GM18508 (cell line): Measurements from ENCODE around the gene CYBRD1.
"Not testable (repeated sequence)": the region's sequence is repeated elsewhere in the genome, so short reads cannot be mapped to it uniquely, and the experiment has no call there.

Experiments
- ATAC-seq: cut with Tn5 transposase; IDR thresholded peaks from one replicate; pipeline ENCODE4 v1.9.1; 2021; ENCODE audit warnings: moderate number of reproducible peaks; ENCODE audit not compliant: insufficient read depth, unreplicated experiment

Gene CYBRD1

DNA sequence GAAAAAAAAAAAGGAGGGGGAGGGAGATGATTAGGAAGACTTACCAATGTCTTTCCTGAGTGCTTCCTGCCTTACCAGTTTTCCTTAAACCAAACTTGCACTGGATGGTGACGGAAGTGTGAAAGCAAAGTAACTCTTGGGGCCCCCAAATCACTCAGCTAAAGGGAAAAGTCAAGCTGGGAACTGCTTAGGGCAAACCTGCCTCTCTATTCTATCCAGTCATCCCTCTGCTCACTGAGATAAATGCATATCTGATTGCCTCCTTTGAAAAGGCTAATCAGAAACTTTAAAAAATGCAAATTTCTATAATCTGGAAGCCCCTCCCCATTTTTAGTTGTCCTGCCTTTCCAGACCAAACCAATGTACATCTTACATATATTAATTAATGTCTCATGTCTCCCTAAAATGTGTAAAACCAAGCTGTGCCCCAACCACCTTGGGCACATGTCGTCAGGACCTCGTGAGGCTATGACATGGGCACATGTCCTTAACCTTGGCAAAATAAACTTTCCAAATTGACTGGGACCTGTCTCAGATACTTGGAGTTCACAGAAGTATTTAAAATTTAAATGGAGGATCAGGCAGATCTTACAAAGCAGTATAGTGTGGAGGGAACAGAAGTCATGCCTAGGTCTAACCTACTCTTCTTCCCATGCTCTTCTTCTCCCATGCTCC is 7.2 kb upstream of the CYBRD1 start:
- no peak for ATAC-seq

DNA sequence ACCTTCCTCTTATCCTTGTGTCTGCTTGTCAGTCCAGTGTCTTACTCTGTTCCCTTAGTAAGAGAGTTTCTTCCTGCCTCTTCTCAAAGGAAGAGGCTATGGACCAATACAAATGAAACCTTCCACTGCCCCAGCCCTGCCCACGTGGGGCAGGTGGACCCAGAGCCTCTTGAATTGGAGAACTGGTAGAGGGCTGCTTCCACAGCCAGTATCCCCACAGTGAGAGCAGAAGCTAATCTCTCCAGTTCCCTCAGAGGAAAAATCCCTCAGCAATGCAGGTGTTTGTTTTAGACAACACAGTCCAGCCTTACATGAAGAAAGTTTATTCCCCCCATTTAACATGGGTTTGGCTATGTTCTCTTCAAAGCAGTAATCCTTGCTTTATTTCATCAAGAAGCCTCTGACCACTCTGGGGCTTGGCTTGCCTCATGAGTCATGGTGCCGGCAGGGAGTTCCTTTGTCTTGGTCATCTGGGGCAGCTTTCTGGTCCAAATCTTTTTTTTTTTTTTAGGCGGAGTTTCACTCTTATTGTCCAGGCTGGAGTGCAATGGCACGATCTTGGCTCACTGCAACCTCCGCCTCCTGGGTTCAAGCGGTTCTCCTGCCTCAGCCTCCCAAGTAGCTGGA is 6.5 kb upstream of the CYBRD1 start:
- ATAC-seq, result no peak

DNA sequence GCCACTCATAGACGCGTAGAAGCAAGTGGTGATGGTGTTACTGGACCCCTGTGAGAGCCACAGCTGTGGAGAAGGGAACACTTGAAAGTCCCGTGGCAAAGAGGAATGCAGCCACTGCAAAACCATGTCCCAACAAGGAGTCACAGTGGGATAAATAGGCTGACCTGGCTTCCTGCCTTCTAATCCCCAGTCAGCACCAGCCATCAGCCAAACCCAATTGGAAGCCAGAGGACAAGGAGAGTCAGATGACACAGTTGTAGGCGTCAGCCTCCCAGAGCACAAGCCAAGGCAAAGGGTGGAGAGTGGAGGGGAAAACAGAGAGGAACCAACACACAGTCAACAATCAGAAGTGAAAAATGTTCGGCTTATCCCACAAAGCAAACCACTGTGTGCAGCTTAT is 5.5 kb upstream of the CYBRD1 start:
- ATAC-seq, result no peak

DNA sequence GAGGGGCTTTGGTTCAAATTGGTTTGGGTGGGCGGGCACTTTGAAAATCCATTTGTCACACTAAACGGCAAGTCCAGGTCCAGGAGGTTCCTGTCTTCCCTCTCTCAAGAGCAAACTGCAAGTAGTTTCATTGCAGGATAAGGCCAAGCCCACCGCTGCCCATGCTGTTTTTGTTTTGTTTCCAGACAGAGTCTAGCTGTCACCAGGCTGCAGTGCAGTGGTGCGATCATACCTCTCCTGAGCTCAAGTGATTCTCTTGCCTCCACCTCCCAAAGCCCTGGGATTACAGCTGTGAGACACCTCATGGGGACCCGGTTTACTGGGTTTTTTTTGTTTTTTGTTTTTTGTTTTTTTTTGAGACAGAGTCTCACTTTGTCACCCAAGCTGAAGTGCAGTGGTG is 1.8 kb upstream of the CYBRD1 start:
- ATAC-seq, result no peak

DNA sequence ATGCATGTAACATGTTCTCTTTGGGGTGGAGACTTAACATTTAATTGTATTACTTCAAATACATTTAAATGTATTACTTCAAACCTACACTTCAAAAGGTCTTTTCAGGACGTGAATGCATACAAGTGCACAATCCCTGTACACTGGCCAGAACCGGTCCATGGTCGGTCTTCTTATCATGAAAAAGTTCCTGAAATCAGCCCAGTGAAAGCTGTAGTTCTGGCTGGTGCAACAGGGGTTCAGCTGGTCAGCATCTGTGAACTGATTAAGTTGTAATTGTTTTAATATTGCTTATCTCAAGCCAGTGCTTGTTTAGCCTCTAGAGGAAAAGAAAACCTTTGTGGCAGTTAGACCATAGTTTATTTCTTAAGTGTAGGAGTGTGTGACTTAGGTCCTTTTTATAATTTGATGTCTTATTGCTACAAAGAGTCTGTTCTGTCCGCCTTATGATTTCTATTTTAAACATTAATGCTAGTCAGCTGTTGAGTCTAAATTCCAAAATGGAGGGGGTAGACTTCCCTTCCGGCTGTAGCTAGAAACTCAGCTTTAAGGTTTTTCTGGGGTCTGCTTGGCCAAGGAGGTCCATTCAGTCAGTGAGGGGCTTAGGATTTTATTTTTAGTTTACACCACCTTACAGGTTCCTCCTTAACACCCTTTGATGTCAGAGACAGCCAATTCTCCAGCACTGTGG is 768 bp upstream of the CYBRD1 start:
- ATAC-seq, result no peak

DNA sequence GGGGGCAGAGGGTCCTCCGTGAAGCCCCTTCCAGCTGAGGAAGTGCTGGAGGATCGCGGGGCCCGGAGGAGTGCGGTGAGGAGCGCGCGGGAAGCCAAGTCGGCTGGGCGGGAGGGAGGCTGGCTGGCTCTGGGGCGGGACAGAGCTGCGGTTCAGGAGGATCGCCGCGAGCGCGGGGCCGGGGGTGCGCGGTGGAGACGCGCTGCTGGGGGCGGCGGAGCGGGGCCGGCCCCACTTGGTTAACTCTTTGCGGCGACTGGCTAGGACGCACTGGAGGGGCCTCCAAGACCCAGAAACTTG is 464 bp downstream of the CYBRD1 start:
- no peak for ATAC-seq

DNA sequence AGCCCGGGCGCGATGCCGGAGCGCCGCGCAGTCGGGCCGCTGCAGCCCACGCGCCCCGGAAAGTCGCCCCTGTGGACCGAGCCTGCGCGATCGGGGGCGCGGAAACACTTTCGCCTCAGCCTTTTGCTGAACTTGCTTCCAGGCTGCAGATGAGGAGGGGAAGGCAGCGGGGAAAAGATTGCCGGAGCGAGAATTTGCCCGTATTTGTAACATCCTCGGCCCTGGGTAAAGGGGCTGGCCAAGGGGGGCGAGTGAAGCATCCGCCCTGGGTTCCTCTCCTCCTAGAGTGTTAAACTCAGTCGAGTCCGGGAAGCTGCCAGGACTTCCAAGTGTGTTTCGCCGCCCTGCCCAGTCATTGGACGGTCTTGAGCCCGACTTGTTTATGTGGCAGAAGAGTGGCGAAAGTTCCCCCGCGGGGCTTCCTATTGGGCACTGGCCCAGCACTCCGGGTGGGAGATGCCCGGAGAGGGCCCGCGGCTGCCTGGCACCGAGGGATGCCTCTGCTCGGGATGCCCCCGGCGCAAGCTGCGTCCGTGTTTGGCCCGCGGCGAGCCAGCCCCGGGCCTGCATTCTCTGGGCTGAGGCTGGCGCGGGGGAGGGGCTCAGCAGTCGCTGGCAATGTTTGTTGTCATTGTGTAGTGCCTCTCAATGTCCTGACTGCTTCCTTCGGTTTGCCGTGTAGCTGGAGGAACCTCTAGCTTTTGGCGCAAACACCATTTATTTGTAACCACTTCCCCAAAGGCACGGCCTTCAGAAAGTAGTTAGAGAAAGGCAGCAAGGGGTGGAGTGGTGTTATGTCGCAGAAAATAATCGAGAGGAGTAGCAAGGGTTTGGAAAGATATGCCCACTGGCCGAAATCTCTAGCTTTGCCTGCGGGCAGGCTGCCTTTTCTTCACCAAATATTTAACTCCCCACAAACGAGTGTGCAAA is 1.1 kb downstream of the CYBRD1 start:
- ATAC-seq, result no peak

DNA sequence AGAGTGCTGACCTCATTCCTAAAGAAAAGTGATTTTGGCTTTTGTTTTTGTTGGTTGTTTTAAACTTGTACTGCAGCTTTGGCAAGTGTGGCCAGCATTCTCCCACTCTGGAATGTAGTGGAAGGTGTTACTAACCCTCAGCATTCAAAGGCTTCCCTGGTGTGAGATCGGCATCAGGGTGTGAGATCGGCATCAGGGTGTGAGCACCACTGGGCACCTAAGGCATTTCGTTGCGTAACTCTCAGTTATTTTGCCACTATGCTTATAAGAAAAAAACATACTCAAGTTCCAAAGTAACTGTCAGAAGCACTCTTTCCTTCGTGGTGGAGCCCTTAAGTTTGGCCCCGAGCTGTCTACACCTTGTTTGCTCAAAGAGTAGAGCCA is 1.7 kb downstream of the CYBRD1 start:
- no peak for ATAC-seq

DNA sequence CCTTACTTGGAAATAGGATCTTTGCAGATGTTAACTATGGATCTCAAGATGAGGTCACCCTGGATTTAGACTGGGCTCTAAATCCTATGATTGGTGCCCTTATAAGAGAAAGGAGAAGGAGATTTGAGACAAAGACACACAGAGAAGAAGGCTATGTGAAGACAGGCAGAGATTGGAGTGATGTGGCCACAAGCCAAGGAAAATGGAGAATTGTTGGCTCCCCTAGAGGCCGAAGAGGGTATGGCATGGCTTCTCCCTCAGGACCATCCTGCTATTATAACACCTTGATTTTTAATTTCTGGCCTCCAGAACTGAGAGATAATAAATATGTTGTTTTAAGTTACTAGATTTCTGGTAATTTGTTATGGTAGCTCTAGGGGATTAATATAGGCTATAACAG is 7.6 kb downstream of the CYBRD1 start:
- no peak for ATAC-seq

DNA sequence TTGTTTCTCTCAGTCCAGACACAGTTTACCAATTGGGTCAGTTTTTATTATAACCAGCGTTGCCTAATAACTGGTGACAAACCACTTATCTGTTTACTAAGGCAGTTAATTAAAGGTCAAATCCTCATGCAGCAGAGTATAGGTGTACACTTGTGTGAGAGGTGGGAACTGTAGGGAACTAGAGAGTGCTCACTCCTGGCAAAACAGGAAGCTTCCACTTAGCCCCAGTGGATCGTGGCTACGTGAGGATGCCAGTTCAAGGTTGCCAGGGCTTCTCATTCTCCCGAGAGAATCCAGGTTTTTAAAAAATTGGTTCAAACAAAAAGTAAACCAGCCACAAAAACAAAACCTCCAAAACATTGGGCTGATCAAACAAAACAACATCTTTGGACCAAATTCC is 8.1 kb downstream of the CYBRD1 start:
- ATAC-seq, result no peak

DNA sequence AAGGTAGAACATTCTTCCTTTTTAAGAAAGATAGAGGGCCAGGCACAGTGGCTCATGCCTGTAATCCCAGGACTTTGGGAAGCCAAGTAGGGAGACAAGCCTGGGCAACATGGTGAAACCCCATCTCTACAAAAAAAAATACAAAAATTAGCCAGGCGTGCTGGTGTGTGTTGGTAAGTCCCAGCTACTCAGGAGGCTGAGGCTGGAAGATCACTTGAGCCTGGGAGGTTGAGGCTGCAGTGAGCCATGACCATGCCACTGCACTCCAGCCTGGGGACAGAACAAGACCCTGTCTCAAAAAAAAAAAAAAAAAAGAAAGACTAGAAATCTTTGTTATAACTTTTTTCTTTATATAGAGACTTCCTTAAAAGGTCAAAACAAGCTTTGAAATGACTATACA is 8.6 kb downstream of the CYBRD1 start:
- not testable (repeated sequence) for ATAC-seq

DNA sequence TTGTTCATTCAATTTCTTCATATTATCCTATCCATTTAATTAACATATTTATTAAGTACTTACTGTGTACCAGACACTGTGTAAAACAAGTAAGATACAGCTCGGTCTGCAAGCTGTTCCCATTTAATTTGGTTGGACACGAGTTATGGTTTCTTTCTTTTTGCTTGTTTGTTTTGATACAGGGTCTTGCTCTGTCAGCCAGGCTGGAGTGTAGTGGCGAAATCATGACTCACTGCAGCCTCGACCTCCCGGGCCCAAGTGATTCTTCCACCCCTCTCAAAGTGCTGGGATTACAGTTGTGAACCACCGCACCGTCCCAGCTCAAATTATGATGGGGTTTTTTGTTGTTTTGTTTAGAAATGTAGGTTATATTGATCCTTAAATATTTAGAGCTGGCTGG is 9.0 kb downstream of the CYBRD1 start:
- ATAC-seq, result no peak

DNA sequence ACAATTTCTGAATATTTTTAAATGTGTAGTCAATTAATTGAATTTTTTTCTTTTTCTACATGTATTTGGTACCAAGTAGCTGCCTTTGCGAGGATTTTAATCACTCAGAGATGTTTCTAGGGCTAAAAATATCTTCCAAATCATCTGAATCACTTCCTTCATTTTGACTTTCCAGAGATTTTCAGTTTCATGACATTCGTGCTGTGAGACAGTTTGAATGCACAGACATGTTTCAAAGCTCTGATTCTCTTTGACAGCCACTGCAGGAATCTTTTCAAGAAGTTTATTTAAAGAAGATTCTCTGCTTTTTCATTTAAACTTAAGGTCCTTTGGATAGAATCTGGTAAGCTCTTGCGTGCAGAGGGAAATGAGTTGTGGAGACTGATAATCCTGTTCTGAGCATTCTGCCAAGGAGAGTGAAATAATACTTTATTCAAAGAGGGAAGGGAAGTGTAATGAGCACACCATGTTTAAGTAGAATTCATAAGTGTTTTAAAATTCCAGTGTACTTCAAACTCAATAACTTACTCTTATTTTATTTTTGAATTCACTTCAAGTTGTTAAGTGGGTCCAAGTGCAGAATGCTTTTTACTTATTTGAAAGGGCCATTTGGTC is 9.7 kb downstream of the CYBRD1 start:
- ATAC-seq, result no peak

DNA sequence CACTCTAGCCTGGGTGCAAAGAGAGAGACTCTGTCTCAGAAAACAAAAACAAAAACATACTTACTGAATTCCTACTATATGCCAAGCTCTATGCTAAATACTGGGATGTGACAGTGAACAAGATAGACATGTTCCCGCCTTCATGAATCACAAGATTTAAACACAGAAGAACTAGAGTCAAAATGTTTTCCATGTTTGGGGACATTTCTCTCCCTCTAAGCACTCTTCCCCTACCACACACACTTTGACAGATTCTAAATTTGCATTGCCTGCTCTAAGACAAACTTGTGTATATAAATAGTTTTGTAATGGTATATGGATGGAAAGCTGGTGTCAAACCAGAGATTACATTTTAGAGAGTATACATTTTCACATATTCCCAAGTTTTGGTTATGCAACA is 11.1 kb downstream of the CYBRD1 start:
- ATAC-seq, result no peak

DNA sequence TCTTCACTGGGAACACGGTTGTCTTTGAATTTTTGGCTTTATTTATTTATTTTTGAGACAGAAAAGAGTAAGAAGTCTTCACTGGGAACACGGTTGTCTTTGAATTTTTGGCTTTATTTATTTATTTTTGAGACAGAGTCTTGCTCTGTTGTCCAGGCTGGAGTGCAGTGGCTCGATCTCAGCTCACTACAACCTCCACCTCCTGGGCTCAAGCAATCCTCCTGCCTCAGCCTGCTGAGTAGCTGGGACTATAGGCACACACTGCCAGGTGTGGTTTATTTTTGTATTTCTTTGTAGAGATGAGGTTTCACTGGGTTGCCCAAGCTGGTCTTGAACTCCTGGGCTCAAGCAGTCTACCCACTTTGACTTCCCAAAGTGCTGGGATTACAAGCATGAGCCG is 13.3 kb downstream of the CYBRD1 start:
- ATAC-seq, result not testable (repeated sequence)

DNA sequence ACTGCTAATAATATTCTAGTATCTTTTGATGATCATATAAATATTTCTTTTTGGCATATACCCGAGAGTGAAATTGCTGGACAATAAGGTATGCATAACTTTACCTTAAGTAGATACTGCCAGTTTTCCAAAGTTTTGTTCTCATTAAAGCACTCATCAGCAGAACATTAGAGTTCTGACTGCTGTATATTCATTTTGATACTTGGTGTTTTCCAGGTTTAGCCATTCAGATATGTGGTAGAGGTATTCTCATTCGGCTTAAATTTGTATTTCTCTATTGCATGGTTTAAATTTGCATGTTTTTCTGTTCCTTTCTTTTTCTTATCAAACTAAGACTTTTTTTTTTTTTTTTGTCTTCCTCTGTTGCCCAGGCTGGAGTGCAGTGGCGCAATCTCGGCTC is 18.2 kb downstream of the CYBRD1 start:
- no peak for ATAC-seq

DNA sequence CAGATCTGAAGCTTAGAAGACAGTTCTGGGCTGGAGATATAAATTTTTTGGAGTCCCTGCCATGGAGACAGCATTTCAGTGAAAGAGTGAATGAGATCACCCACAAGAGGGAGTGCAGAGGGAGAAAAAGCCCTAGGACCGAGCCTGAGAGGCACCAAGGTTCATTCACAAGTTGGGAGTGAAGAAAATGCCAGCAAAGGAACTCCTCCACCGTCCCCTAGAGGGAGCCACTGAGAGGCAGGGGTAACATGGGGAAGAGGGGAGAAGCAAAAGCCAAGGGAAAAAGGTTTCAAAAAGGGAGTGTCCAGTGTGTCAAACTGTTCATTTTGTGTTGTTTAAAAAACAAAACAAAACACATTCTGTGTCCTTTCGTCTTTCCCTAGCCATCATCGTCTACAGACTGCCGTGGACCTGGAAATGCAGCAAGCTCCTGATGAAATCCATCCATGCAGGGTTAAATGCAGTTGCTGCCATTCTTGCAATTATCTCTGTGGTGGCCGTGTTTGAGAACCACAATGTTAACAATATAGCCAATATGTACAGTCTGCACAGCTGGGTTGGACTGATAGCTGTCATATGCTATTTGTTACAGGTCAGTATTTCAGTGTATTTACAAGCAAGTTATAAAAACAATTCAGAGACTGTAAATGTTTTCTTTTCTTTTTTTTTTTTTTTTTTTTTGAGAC is 19.1 kb downstream of the CYBRD1 start:
- ATAC-seq, result no peak

DNA sequence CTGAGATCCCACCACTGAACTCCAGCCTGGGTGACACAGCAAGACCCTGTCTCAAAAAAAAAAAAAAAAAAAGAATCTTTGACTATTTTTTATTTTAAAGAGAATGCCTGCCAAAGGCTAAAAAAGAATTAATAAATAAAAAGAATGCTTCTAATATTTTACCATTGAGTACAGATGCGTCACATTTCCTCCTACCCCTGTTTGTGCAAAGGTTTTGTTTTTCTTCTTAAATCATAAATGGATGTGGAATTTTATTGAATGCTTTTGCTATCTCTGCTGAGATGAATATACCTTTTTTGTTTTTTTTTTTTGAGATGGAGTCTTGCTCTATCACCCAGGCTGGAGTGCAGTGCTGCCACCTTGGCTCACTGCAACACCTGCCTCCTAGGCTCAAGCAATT is 22.8 kb downstream of the CYBRD1 start:
- ATAC-seq, result no peak

DNA sequence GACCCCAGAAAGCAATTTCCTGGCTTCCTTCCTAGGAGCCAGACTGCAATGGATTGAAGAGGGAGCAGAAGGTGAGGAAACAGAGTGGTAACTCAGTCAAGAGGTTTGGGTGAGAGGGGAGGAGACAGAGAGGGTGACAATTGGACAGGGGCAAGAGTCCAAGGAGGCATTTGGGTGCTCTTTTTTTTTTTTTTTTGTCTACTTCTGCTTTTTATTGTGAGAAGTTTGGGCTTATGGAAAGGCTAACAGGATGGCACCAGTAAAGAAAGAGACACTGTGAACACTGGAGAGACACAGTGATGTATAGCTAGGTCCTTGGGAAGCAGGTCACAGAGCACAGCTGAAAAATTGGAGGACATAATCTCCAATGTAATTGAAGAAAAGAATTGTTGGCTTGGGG is 25.0 kb downstream of the CYBRD1 start:
- no peak for ATAC-seq

DNA sequence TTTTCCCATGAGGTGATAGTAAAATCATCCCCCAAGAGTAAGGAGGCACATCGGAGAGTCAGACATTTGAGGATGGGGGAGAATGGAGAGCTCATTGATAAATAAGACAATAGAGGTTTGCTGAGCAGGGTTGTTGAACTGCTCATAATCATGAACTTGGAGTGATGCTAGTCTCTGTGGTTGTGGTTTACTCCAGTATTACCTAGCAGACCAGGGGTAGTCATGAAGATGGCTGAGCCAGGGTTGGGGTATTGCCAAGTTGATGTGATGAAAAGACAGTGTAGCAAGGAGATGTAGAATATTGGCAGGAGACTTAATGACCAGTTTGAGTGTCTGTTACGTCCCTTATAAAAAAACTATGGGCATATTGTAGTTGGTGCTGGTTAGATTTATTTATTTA is 25.4 kb downstream of the CYBRD1 start:
- ATAC-seq, result no peak
